Activated CD4-positive, alpha-beta memory T cell treated with anti-CD3 and anti-CD28 coated beads for 36 hours (primary cell): ENCODE data around the gene HMGB4. TPM values are rescaled to one million over a fixed set of nuclear protein-coding genes. Genes with fewer than 3 reads are reported as not detected.

Experiments
- CTCF ChIA-PET: fragments of 350-600 bp; sonication (Branson Sonifier 250); formaldehyde crosslinking; loops from one replicate; lab custom pipeline; 2021; ENCODE audit warnings: antibody characterized with exemption, inconsistent platforms; lab: Charles Lee
- POLR2A ChIA-PET: fragments of 350-600 bp; sonication (Branson Sonifier 250); formaldehyde crosslinking; loops from one replicate; lab custom pipeline; 2021; ENCODE audit warnings: antibody characterized with exemption; lab: Charles Lee
- DNase-seq: peaks from one replicate; pipeline ENCODE4 v3.0.0-alpha.2; 2020
- H3K27ac Mint-ChIP-seq: one replicate; pipeline ENCODE4 v1.8.0; 2021; ENCODE audit warnings: mixed read lengths
- H3K27me3 Mint-ChIP-seq: one replicate; pipeline ENCODE4 v1.8.0; 2021; ENCODE audit warnings: mixed read lengths
- H3K36me3 Mint-ChIP-seq: one replicate; pipeline ENCODE4 v1.8.0; 2021; ENCODE audit warnings: mixed read lengths
- H3K4me1 Mint-ChIP-seq: one replicate; pipeline ENCODE4 v1.8.0; 2021; ENCODE audit warnings: low read depth, mixed read lengths
- H3K4me3 Mint-ChIP-seq: one replicate; pipeline ENCODE4 v1.8.0; 2021; ENCODE audit warnings: mild to moderate bottlenecking, mixed read lengths
- H3K9me3 Mint-ChIP-seq: one replicate; pipeline ENCODE4 v1.8.0; 2021; ENCODE audit warnings: mixed read lengths
- intact Hi-C: fragments of 100-400 bp; cut with micrococcal nuclease; formaldehyde crosslinking; loops from one replicate; pipeline ENCODE4 v1.15.1; 2023
- total RNA-seq, 2 experiments: library from RNA; stranded (reverse); gene quantifications; one replicate each; pipeline ENCODE4 v1.2.3, GENCODE V29; 2021

HMGB4 gene
- not detected for total RNA-seq

- H3K27ac Mint-ChIP-seq, result no peak within 1 kb of the TSS
- DNase-seq, result no peak
- CTCF ChIA-PET, result no interaction called here
- no peaks in the 10 kb centered on the region for H3K9me3 Mint-ChIP-seq
- intact Hi-C loops, result no loop called here
- POLR2A ChIA-PET, result no interaction called here
- no peaks in the 10 kb centered on the region for H3K36me3 Mint-ChIP-seq
- H3K27me3 Mint-ChIP-seq, result peaks cover 13% of the 10 kb centered on the region
- H3K4me1 Mint-ChIP-seq, result peaks cover 4% of the 10 kb centered on the region
- no peak within 1 kb of the TSS for H3K4me3 Mint-ChIP-seq
Measured at GRCh38 chr1:33863779-33864178, at the start of gene HMGB4. HMGB4 (plus strand) TSS chr1:33864079; CDS start chr1:33864192, 113 bp downstream.

- no peak overlapping the region for H3K4me3 Mint-ChIP-seq
- no peaks in the 10 kb centered on the region for H3K4me1 Mint-ChIP-seq
- H3K36me3 Mint-ChIP-seq, result no peaks in the 10 kb centered on the region
- ChIA-PET POLR2A (no interaction called here), CTCF (no interaction called here)
- no peak for DNase-seq
- peaks cover 6% of the 10 kb centered on the region for H3K27me3 Mint-ChIP-seq
- intact Hi-C loops, result no loop called here
- no peaks in the 10 kb centered on the region for H3K9me3 Mint-ChIP-seq
- H3K27ac Mint-ChIP-seq, result no peak overlapping the region
Measured at GRCh38 chr1:33814166-33814565, 49.7 kb upstream of the HMGB4 start.

- no peak for DNase-seq
- Mint-ChIP-seq H3K4me3 (no peak overlapping the region), H3K4me1 (no peaks in the 10 kb centered on the region), H3K9me3 (no peaks in the 10 kb centered on the region), H3K27ac (no peak overlapping the region), H3K36me3 (no peaks in the 10 kb centered on the region), H3K27me3 (peaks cover 6% of the 10 kb centered on the region)
- CTCF ChIA-PET, result no interaction called here
- intact Hi-C loops, result no loop called here
- POLR2A ChIA-PET, result no interaction called here
Measured at GRCh38 chr1:33815061-33815460, 48.8 kb upstream of the HMGB4 start.

DNA sequence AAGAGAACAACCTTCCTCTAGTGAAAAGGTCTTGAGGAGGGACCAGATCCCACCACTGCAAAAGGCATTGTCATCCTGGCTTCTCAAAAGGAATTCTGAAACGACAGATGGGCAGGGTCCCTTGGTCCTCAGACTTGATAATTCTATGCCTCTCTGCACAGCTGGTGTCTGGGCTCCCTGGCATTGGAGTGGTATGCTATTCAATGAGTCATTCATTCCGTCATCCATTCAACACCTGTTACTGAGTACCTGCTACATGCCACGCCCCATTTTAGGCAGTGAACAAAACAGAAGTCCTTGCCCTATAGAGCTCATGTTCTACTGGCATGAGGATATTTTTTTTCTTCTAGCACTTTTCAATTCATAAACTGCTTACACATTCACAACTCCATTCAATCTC, 45.8 kb upstream of the HMGB4 start:
- no peaks in the 10 kb centered on the region for H3K36me3 Mint-ChIP-seq
- ChIA-PET CTCF (no interaction called here), POLR2A (no interaction called here)
- intact Hi-C loops, result no loop called here
- no peaks in the 10 kb centered on the region for H3K4me1 Mint-ChIP-seq
- no peak overlapping the region for H3K4me3 Mint-ChIP-seq
- H3K27ac Mint-ChIP-seq, result no peak overlapping the region
- H3K27me3 Mint-ChIP-seq, result peaks cover 11% of the 10 kb centered on the region
- no peak for DNase-seq
- no peaks in the 10 kb centered on the region for H3K9me3 Mint-ChIP-seq

DNA sequence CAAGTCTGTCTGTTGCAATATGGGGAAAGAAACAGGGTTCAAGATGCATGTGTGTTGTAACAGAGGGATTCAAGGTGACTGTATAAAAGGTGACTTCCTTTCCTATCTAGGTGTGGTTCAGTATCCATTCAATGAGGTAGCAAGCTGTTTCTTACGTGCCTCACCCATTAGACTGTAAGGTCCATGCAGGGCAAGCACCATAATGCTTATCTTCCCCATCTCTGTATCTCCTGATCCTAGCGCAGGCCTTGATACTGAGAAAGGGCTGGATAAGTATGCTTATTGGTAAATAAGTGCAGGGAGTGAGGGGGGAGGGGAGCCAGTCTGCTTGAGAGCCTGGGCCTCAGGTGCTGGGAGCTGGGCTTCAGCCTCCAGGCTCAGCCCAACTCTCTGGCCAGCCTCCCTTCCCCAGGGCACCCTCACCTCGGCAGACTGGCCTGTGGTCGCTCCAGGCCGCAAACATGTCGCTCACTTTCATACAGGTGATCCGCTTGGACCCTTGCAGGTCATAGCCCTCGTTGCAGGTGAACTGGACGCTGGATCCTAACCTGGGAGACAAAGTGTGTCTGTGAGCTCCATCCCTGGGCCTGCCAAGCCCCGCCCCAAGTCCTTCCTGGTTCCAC, 44.5 kb upstream of the HMGB4 start:
- Mint-ChIP-seq H3K4me3 (no peak overlapping the region), H3K27ac (no peak overlapping the region), H3K4me1 (no peaks in the 10 kb centered on the region), H3K9me3 (no peaks in the 10 kb centered on the region), H3K27me3 (peaks cover 13% of the 10 kb centered on the region), H3K36me3 (no peaks in the 10 kb centered on the region)
- intact Hi-C loops, result no loop called here
- ChIA-PET CTCF (no interaction called here), POLR2A (no interaction called here)
- no peak for DNase-seq

DNA sequence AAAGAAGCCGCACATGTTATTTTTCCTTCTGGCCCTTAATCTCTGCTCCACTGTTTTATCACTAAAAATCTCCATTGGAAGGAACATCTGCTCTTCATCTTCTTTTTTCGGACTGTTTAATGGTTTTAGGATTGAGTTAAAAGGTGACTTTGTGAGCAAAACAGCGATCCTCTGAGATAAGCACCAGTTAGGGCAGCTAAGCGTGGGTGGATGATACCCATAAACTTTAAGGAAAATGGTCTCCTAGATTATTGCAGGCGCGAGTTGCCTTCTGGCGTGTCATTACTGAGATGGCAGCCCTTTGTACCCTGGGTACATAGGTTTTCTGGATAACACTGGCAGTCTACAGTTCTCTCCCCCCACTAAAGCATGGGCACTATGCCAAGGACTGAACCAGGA, 44.0 kb upstream of the HMGB4 start:
- H3K4me1 Mint-ChIP-seq, result no peaks in the 10 kb centered on the region
- ChIA-PET POLR2A (no interaction called here), CTCF (no interaction called here)
- no peak overlapping the region for H3K27ac Mint-ChIP-seq
- no peak overlapping the region for H3K4me3 Mint-ChIP-seq
- no peak for DNase-seq
- intact Hi-C loops, result no loop called here
- peaks cover 10% of the 10 kb centered on the region for H3K27me3 Mint-ChIP-seq
- H3K9me3 Mint-ChIP-seq, result no peaks in the 10 kb centered on the region
- H3K36me3 Mint-ChIP-seq, result no peaks in the 10 kb centered on the region

DNA sequence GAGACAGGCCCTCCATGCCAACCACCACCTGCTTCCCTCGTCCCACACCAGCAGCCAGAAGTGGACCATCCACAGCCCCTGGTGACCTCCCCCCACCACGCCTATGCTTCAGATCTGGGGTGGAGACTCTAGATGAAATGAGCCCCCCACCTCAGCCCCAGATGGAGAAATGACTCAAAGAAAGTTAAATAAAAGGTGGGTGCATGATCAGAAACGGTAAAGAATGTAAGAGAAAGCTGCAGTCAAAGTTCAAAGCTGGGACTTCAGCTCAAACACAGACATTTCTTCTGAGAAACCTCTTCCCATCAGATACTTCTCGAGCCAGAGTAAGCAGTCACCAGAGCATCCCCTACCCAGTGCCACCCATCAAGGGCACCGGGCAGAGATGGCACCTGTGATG, 43.1 kb upstream of the HMGB4 start:
- ChIA-PET POLR2A (interaction anchor here (0.6 kb wide), 1 partner anchor 167 kb away, joined by 4 read pairs; no protein-coding TSS in a partner anchor), CTCF (no interaction called here)
- H3K4me1 Mint-ChIP-seq, result no peaks in the 10 kb centered on the region
- no peaks in the 10 kb centered on the region for H3K9me3 Mint-ChIP-seq
- no peak for DNase-seq
- H3K4me3 Mint-ChIP-seq, result no peak overlapping the region
- intact Hi-C loops, result no loop called here
- H3K27me3 Mint-ChIP-seq, result peaks cover 10% of the 10 kb centered on the region
- no peak overlapping the region for H3K27ac Mint-ChIP-seq
- no peaks in the 10 kb centered on the region for H3K36me3 Mint-ChIP-seq

GRCh38 chr1:33821291-33821690, 42.6 kb upstream of the HMGB4 start:
- DNase-seq, result no peak
- intact Hi-C loops, result no loop called here
- no peaks in the 10 kb centered on the region for H3K4me1 Mint-ChIP-seq
- H3K36me3 Mint-ChIP-seq, result no peaks in the 10 kb centered on the region
- peaks cover 11% of the 10 kb centered on the region for H3K27me3 Mint-ChIP-seq
- no peaks in the 10 kb centered on the region for H3K9me3 Mint-ChIP-seq
- ChIA-PET POLR2A (no interaction called here), CTCF (no interaction called here)
- H3K4me3 Mint-ChIP-seq, result no peak overlapping the region
- H3K27ac Mint-ChIP-seq, result no peak overlapping the region

DNA sequence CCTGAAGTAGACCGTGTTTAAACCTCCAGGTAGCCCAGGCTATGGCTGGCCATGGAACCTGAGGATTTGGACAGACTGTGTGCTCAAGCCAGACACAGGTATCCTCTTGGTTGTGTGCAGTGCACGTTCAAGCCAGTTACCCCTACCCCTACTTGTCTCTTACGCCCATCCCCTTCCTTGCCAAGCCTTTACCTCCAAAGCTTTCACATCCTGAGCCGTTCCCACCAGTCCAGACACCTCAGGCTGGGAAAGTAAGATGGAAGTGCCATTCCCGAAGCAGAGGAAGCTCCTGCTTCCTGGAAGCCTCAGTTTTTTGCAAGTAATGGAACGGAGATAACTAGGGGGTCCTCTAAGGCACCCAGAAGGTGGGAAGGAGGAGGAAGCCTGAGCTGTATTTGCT, 41.5 kb upstream of the HMGB4 start:
- intact Hi-C loops, result no loop called here
- ChIA-PET CTCF (no interaction called here), POLR2A (no interaction called here)
- Mint-ChIP-seq H3K9me3 (no peaks in the 10 kb centered on the region), H3K36me3 (no peaks in the 10 kb centered on the region), H3K4me1 (no peaks in the 10 kb centered on the region), H3K27me3 (peaks cover 15% of the 10 kb centered on the region), H3K27ac (no peak overlapping the region), H3K4me3 (no peak overlapping the region)
- no peak for DNase-seq

GRCh38 chr1:33823401-33823800, 40.5 kb upstream of the HMGB4 start:
- Mint-ChIP-seq H3K27me3 (peaks cover 19% of the 10 kb centered on the region), H3K4me1 (no peaks in the 10 kb centered on the region), H3K27ac (no peak overlapping the region), H3K36me3 (no peaks in the 10 kb centered on the region), H3K4me3 (no peak overlapping the region), H3K9me3 (no peaks in the 10 kb centered on the region)
- ChIA-PET POLR2A (no interaction called here), CTCF (no interaction called here)
- no peak for DNase-seq
- intact Hi-C loops, result no loop called here

GRCh38 chr1:33823830-33824229, 40.0 kb upstream of the HMGB4 start:
- Mint-ChIP-seq H3K9me3 (no peaks in the 10 kb centered on the region), H3K4me3 (no peak overlapping the region), H3K27me3 (peaks cover 21% of the 10 kb centered on the region), H3K27ac (no peak overlapping the region), H3K36me3 (no peaks in the 10 kb centered on the region), H3K4me1 (no peaks in the 10 kb centered on the region)
- no peak for DNase-seq
- intact Hi-C loops, result no loop called here
- ChIA-PET POLR2A (no interaction called here), CTCF (no interaction called here)

GRCh38 chr1:33824321-33824720, 39.6 kb upstream of the HMGB4 start:
- no peaks in the 10 kb centered on the region for H3K9me3 Mint-ChIP-seq

DNA sequence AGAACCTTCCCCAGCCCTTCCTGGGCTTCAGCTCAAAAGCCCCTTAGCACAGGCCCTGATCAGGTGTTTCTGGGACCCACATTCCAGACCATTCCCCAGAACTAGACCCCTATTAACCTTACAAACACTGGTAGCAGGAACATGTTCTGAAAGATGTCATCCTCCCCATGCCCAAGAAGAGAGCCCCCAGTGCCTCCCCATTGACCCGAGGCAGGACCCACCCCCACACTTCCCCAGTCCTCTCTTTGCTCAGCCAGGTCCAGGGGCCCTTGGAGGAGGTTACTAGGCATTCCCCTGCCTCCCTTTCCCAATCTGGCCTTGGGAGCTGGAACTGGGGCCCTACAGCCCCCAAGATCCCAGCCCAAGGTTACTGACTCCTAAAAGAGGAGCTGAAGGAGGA, 38.9 kb upstream of the HMGB4 start:
- no peaks in the 10 kb centered on the region for H3K4me1 Mint-ChIP-seq
- no peak overlapping the region for H3K4me3 Mint-ChIP-seq
- no peak overlapping the region for H3K27ac Mint-ChIP-seq
- DNase-seq, result no peak
- POLR2A ChIA-PET, result no interaction called here
- CTCF ChIA-PET, result no interaction called here
- H3K9me3 Mint-ChIP-seq, result no peaks in the 10 kb centered on the region
- H3K36me3 Mint-ChIP-seq, result no peaks in the 10 kb centered on the region
- peaks cover 24% of the 10 kb centered on the region for H3K27me3 Mint-ChIP-seq
- intact Hi-C loops, result no loop called here

More at GRCh38 chr1:33824321-33824720, 39.6 kb upstream of the HMGB4 start:
- Mint-ChIP-seq H3K27me3 (peaks cover 24% of the 10 kb centered on the region), H3K4me1 (no peaks in the 10 kb centered on the region), H3K36me3 (no peaks in the 10 kb centered on the region), H3K4me3 (no peak overlapping the region), H3K27ac (no peak overlapping the region)
- no peak for DNase-seq
- ChIA-PET CTCF (no interaction called here), POLR2A (no interaction called here)
- intact Hi-C loops, result no loop called here
